OCI-LY3 (cell line): Measurements from ENCODE around the gene LHFPL2.

Source experiments
- H2AFZ ChIP-seq: fragments of 200-600, 300-600 bp; shearing (Covaris generic); 2 replicates; pipeline ENCODE4 v1.6.0; 2014; ENCODE audit warnings: antibody characterized with exemption, low read depth, low read length
- H3K27ac ChIP-seq: fragments of 200-600, 300-600 bp; sonication (generic); 2 replicates; pipeline ENCODE4 v1.5.1; 2014; ENCODE audit warnings: mild to moderate bottlenecking, low read length, moderate library complexity, mixed read lengths
- H3K27me3 ChIP-seq: fragments of 200-600, 300-600 bp; sonication (generic); 2 replicates; pipeline ENCODE4 v1.6.1; 2014; ENCODE audit warnings: low read depth, low read length, mixed read lengths
- H3K36me3 ChIP-seq: fragments of 200-600, 300-600 bp; sonication (generic); replicated peaks from 2 replicates; pipeline ENCODE3; 2014; ENCODE audit warnings: low read depth, low read length, mixed read lengths
- H3K4me1 ChIP-seq: fragments of 300-600, 200-600 bp; sonication (generic); 2 replicates; pipeline ENCODE4 v1.6.1; 2014; ENCODE audit warnings: low read length, mixed read lengths
- H3K4me2 ChIP-seq: fragments of 200-600, 300-600 bp; sonication (generic); 2 replicates; pipeline ENCODE4 v1.6.1; 2014; ENCODE audit warnings: low read length, mixed read lengths
- H3K4me3 ChIP-seq: fragments of 300-600, 200-600 bp; sonication (generic); 2 replicates; pipeline ENCODE4 v1.5.1; 2014; ENCODE audit warnings: antibody characterized with exemption, mild to moderate bottlenecking, low read length, moderate library complexity
- H3K79me2 ChIP-seq: fragments of 300-600, 200-600 bp; shearing (Covaris generic); 2 replicates; pipeline ENCODE4 v1.6.1; 2014; ENCODE audit warnings: mild to moderate bottlenecking, low read length, mixed read lengths
- H3K9ac ChIP-seq: fragments of 300-600, 200-600 bp; shearing (Covaris generic); 2 replicates; pipeline ENCODE4 v1.6.0; 2014; ENCODE audit warnings: mild to moderate bottlenecking, low read length, moderate library complexity
- H3K9me3 ChIP-seq: fragments of 200-600, 300-600 bp; shearing (Covaris generic); 2 replicates; pipeline ENCODE4 v1.6.1; 2014; ENCODE audit warnings: low read length, mixed read lengths; ENCODE audit not compliant: insufficient read depth
- H4K20me1 ChIP-seq: fragments of 200-600, 300-600 bp; sonication (generic); 2 replicates; pipeline ENCODE4 v1.6.1; 2016; ENCODE audit warnings: low read length, mixed read lengths; ENCODE audit not compliant: insufficient read depth
- CTCF ChIP-seq: fragments of 200-600, 300-600 bp; sonication (generic); IDR thresholded peaks from 2 replicates; pipeline ENCODE4 v1.5.1; 2014; ENCODE audit warnings: antibody characterized with exemption, low read length, low read depth
- EZH2phosphoT487 ChIP-seq: fragments of 200-600 bp; shearing (Covaris generic); IDR thresholded peaks from 2 replicates; pipeline ENCODE4 v1.6.1; 2018; ENCODE audit warnings: antibody characterized with exemption, mixed run types, low read depth

Gene LHFPL2

GRCh38 chr5:78508186-78508765, 140.3 kb downstream of the LHFPL2 start:
- Histone ChIP-seq H3K9me3 (no peaks in the 10 kb centered on the region), H4K20me1 (no peaks in the 10 kb centered on the region), H3K36me3 (no peaks in the 10 kb centered on the region), H3K4me2 (no peak overlapping the region), H3K27ac (no peak overlapping the region), H2AFZ (no peak overlapping the region), H3K27me3 (peaks cover 11% of the 10 kb centered on the region), H3K9ac (no peak overlapping the region), H3K4me3 (no peak overlapping the region), H3K4me1 (peaks cover 9% of the 10 kb centered on the region; the same call in 1 of the 2 replicates), H3K79me2 (no peaks in the 10 kb centered on the region)
- no peak for TF ChIP-seq EZH2phosphoT487
- TF ChIP-seq CTCF = no peak

GRCh38 chr5:78507531-78507930, 141.0 kb downstream of the LHFPL2 start:
- H2AFZ ChIP-seq = no peak overlapping the region
- H4K20me1 ChIP-seq = no peaks in the 10 kb centered on the region
- no peaks in the 10 kb centered on the region for H3K36me3 ChIP-seq
- no peak overlapping the region for H3K27ac ChIP-seq
- no peaks in the 10 kb centered on the region for H3K79me2 ChIP-seq
- H3K9me3 ChIP-seq = no peaks in the 10 kb centered on the region
- H3K4me1 ChIP-seq = peaks cover 9% of the 10 kb centered on the region; the same call in 1 of the 2 replicates
- H3K9ac ChIP-seq = no peak overlapping the region
- no peak overlapping the region for H3K4me3 ChIP-seq
- peaks cover 13% of the 10 kb centered on the region for H3K27me3 ChIP-seq
- H3K4me2 ChIP-seq = no peak overlapping the region
- no peak for TF ChIP-seq CTCF
- no peak for TF ChIP-seq EZH2phosphoT487

- Histone ChIP-seq H3K9me3 (no peaks in the 10 kb centered on the region), H3K36me3 (no peaks in the 10 kb centered on the region), H3K27ac (no peak overlapping the region), H3K9ac (no peak overlapping the region), H3K27me3 (peaks cover 15% of the 10 kb centered on the region), H3K4me2 (no peak overlapping the region), H4K20me1 (no peaks in the 10 kb centered on the region), H3K4me1 (peaks cover 9% of the 10 kb centered on the region; the same call in 1 of the 2 replicates), H3K79me2 (no peaks in the 10 kb centered on the region), H2AFZ (no peak overlapping the region), H3K4me3 (no peak overlapping the region)
- no peak for TF ChIP-seq EZH2phosphoT487
- TF ChIP-seq CTCF = no peak
Observed at GRCh38 chr5:78506261-78507024, 142.1 kb downstream of the LHFPL2 start.

- Histone ChIP-seq H2AFZ (no peak overlapping the region), H3K4me3 (no peak overlapping the region), H3K9ac (no peak overlapping the region), H4K20me1 (no peaks in the 10 kb centered on the region), H3K36me3 (no peaks in the 10 kb centered on the region), H3K79me2 (no peaks in the 10 kb centered on the region), H3K4me1 (peaks cover 9% of the 10 kb centered on the region; the same call in 1 of the 2 replicates), H3K27ac (no peak overlapping the region), H3K4me2 (no peak overlapping the region), H3K9me3 (no peaks in the 10 kb centered on the region), H3K27me3 (peaks cover 15% of the 10 kb centered on the region)
- TF ChIP-seq CTCF = no peak
- TF ChIP-seq EZH2phosphoT487 = no peak
Observed at GRCh38 chr5:78505860-78506259, 142.7 kb downstream of the LHFPL2 start.
